Stimulated activated CD4-positive, alpha-beta T cell treated with anti-CD3 and anti-CD28 coated beads, Interleukin-12 subunit alpha, Interleukin-12 subunit beta, amount 100 ng/mL, for 48 hours (primary cell): ENCODE data around the gene NPIPB9.
"Not testable (repeated sequence)": the region's sequence is repeated elsewhere in the genome, so short reads cannot be mapped to it uniquely, and the experiment has no call there.

Source experiments
- DNase-seq, 3 donors: peaks; one replicate each; pipeline ENCODE4 v3.0.0-alpha.2; 2020; ENCODE audit warnings: low read depth in 2 of 3, low spot score in 1 of 3

Gene NPIPB9

DNA sequence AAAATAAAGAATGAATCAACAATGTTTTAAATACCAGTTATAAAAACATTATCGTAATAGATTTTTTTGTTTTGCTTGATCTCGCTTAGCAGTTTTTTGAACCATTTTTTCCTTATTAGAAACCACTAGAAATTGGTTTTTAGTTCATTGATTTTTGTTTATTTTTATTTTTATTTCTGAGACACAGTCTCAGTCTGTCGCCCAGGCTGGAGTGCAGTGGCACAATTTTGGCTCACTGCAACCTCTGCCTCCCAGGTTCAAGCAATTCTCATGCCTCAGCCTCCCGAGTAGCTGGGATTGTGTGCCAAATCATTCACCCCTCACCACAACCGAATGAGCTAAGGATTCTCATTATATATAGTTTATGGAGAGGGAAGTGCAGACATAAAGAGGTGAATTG, at the start of gene NPIPB9:
Gene NPIPB9 (plus strand): TSS at position 301 of the 400 bp plus-strand sequence.
- not testable (repeated sequence) for DNase-seq

DNA sequence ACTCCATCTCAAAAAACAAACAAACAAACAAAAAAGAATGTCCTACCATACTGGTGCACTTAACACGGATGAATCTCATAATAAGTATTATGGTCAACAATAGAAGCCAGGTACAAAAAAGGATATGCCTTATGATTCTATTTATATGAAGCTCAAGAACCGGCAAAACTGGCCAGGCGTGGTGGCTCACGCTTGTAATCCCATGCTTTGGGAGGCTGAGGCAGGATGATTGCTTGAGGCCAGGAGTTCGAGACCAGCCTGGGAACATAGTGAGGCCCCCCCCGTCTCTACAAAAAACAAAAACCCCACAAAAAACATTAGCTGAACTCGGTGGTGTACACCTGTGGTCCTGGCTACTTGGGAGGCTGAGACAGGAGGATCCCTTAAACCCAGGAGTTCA, 47.3 kb upstream of the NPIPB9 start:
- DNase-seq: not testable (repeated sequence)

DNA sequence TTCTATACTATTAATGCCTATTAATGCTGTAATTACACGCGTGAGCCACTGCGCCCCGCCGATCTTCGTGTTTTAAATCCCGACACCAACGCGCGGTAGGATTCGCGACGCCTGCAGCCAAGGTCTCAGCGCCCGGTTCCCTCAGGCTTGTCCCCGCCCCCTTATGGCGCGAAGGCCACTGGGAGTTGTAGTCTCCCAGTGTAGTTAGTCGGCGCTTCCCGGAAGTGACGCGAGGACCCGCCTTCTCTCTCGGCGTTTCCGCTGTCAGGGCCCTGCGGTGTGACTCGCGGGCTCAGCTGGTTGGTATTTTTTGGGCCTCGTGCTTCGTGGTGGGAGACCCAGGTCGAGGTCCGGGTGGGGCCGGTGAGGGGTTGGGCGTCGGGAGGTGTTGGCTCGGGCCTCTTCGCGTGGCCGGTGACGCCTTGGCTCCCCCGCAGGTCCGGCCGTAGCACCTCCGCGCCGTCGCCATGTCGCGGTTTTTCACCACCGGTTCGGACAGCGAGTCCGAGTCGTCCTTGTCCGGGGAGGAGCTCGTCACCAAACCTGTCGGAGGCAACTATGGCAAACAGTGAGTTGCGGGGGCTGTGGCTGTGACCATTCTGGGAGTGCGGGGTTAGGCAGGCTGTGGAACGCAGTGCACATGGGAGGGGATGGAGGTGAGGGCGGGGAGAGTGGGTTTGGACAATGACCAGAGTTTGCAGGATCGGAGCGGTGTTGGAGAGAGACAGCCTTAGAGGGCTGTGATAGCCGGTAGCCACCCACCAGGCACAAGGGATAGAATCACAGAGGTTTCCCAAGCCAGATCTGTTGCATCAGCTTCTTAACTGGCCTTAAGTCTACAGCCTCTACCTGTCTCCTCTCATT, 40.1 kb upstream of the NPIPB9 start, which contains the start of gene EIF3C:
Gene EIF3C (plus strand): TSS at position 245 of the 864 bp plus-strand sequence. CDS start 223 bp downstream, at position 468.
- DNase-seq: not testable (repeated sequence)

DNA sequence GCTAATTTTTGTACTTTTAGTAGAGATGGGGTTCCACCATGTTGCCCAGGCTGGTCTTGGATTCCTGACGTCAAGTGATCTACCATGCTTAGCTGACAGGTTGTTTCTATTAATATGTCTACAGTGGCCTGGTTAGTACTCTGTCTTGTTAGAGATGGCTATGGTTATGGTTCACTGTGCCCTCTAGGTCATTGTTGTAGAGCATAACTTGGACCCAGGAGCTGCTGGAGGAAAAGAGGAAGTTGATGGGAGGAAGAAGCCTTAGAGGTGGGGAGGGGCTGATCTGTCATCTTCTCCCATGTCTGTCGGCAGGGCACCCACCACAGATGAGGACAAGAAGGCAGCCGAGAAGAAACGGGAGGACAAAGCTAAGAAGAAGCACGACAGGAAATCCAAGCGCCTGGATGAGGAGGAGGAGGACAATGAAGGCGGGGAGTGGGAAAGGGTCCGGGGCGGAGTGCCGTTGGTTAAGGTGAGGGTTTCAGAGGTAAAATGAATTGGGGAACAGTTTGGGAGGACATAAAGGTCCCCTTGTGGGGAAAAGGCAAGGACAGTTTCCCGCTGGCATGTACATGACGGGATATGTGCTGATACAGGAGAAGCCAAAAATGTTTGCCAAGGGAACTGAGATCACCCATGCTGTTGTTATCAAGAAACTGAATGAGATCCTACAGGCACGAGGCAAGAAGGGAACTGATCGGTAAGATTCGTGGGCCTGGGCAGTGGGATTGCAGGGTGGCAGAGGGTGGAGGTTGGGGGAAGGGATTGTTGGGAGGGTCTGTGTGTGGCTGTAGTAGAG, 28.5 kb upstream of the NPIPB9 start:
- not testable (repeated sequence) for DNase-seq

DNA sequence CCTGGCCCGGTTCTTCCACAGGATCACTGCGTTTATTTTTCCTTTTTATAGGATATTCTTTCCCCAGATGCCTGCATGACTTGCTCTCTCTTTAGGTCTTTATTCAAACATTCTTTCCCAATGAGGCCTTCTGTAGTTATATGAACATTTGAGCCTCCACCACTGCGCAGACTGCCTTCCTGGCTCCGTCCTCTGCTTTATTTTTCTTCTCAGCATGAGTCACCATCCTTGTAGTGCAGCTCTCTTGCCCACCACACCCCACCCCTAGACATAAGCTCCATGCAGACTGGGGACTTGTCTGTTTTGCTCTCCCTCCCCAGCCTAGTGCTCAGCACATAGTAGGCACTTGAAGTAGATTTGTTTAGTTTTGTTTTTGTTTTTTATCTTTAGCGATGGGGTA, 20.3 kb upstream of the NPIPB9 start:
- DNase-seq: not testable (repeated sequence)

DNA sequence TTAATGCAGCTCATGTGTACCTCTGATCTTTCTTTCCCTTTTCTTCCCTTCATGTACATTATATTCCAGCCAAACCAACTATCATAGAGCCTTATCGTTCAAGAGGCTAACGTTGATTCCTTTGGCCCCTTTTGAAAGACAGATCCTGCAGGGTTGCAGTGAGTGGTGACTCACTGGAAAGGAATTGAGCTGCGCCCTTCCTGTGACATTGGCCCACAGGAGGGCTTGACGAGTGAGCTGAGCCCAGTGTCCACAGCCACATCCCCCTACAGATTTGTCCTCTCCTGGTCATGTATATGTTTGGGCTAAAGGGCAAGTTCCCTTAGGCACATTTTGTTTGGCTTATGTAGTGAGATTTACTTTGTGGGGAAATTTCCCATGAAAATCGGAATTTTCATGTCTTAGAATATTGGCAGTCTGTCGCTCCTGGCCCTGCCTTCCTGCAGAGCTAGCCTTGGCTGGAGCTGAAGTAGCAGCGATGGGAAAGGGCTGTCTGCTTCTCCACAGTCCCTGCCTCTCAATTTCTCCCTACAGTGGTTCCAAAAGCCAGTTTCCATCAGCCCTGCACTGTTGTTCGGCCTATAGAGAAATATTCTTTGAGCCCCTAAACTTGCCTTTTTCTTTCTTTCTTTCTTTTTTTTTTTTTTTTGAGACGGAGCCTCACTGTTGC, 19.0 kb upstream of the NPIPB9 start:
- not testable (repeated sequence) for DNase-seq

DNA sequence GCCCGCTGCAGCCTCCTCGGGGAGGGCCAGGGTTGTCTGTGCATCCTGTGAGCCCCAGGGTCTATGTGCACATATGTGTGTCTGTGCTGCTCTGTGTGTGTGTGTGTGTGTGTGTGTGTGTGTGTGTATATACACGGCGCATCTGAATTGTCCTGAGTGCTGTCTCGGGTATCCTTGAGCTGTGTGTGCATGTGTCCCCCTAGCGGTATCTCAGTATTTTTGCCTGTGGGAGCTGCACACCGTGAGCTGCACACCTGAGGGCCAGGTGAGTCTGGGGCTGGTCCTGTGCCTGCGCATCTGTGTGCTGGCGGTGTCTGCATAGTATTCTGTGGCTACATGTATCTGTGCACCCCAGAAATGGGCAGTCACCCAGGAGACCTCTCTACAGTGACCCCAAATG, 11.8 kb upstream of the NPIPB9 start:
- DNase-seq: not testable (repeated sequence)

DNA sequence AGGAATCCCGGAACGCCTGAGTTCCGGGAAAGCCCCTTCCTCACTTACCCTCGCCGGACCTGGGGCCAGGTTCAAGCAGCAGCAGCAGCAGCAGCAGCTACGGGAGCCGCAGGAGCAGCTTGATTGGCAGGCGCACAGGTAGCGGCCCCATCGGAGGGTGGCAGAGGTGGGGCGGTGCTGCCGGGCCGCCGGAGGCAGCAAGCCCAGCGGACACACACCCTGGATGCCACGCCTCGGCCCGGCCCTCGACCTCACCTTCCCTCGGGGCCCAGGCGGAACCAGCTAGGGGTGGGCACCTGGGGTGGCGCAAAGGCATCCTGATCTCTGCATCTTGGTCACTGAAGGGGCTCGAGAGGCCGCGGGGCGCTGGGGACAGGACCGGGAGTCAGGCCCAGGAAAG, 11.0 kb upstream of the NPIPB9 start:
- not testable (repeated sequence) for DNase-seq

DNA sequence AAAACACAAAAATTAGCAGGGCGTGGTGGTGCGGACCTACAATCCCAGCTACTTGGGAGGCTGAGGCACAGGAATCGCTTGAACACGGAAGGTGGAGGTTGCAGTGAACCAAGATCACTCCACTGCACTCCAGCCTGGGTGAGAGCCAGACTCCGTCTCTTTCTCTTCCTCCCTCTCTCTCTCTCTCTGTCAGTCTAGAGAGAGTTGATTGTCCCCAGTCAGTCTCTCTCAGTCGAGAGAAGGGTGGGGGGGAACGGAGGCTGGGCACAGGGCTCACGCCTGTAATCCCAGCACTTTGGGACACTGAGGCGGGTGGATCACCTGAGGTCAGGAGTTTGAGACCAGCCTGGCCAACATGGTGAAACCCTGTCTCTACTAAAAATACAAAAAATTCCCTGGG, 10.3 kb upstream of the NPIPB9 start:
- not testable (repeated sequence) for DNase-seq

DNA sequence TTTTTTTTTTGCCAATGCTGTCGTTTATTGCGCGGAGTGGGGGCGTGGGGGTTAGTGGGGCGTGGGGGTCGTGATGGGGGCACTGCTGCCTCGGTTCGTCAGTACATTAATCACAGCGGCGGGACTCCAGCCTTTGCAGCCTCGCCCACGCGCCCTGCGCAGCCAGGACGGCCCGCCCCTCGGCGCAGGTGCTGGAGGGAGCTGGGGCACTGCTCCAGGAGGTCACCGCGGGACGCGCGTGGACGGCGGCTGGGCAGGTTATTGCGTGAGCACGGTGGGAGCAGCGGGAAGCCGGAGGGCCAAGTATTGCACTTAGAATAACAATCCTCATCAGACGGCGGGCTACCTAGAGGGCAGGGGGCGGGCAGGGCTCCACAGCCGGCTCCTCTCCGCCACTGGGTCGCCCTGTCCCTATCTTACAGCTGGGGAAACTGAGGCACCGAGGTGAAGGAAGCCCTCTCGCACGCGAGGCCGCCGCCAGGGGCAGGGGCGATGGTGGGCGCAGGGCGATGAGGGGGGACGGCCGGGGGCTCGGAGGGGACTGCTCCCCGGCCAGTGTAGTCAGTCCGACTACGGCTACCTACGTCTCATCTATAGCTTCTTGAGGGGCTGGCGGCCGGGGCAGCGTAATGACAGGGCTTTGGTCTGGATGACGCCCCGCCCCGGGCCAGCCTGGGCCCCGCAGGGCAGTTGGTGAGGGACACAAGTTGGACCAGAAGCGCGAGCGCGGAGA, 4.8 kb upstream of the NPIPB9 start:
- not testable (repeated sequence) for DNase-seq

DNA sequence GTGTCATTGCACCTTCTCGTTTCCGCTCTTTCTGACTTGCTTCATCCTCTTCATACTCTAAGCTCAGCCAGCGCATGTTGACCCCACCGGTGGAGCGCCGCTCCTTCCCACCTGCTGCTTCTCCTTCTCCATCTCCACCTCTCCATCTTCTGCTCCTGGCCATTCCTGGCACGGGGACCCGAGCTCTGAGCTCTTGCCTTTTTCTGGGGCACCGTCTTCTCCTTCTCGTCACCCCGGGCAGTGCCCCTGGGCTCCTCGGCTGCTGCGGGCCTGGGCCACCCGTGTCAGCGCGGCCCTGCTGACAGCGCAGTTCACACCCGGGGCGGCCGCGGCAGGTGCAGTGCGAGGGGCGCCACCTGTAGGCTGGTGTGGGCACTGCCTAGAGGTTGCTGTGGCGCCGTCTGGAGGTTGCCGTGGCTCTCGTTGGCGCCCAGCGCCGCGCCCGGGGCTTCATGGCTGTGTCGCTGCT, 1.6 kb upstream of the NPIPB9 start:
- DNase-seq: peak in 2 of 3 donors; percentile 3 to 23

DNA sequence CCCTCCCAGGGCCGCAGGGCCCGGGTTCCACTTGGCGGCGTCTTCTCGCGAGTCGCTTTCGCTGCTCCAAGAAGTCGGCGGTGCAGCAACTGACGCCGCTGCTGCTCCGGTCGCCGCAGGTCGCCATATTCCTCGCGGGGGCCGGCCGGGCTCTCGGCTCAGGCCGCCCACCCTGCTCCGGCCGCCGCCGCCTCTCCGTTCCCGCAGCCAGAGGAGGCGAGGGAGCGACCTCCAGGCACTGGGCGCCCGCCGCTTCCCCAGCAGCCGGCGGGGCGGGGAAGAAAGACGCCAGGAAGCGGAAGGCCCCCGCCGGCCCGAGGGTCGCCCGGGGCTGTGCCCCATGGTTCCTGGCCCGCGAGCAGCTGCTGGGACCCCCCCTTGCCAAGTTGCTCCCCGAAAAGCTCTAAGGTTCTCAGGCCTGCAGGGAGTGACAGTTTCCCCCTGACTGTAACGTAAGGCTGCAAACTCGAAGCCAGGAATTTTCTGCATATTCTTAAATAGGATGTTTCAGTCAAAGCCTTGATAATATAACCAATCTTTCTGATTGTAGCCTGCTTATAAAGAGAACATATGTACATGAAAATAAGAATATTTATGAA, 1.0 kb upstream of the NPIPB9 start:
- DNase-seq: not testable (repeated sequence)

DNA sequence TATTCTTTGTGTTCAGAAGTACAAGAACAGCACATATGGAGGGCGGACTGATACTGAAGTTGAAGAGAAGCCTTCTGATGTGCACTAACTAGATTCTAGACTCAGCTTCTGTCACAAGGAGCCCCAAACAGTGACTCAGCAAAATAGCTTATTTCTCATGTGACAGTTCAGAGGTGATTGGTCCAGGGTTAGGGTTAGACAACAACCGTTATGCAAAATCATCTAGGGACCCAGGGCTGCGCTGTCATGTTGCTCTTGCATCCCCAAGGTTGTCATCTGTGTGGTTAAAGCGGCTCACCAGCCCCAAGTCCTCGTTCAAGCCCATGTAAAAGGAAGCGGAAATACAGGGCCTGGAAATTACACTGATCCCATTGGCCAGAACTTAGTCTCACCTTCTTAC, 30.1 kb downstream of the NPIPB9 start:
- DNase-seq: not testable (repeated sequence)

DNA sequence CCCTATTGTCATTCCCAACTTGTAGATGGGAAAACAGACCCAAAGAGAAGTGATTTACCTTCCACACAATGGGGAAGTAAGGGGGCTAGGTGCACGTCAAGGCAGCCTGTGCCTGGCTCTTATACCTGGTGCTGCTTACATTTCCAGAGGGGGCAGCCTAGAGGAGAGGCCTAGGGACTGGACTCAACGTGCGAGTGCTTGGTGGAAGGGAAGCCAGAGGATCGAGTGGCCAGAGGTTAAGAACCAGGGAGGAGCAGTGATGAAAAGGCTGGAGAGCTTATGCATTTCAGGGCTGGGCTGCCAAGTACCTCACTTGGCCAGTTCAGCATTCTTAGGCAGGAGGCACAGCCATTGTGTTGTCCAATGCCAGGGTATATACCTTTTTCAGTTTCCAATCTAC, 30.8 kb downstream of the NPIPB9 start:
- DNase-seq: not testable (repeated sequence)

DNA sequence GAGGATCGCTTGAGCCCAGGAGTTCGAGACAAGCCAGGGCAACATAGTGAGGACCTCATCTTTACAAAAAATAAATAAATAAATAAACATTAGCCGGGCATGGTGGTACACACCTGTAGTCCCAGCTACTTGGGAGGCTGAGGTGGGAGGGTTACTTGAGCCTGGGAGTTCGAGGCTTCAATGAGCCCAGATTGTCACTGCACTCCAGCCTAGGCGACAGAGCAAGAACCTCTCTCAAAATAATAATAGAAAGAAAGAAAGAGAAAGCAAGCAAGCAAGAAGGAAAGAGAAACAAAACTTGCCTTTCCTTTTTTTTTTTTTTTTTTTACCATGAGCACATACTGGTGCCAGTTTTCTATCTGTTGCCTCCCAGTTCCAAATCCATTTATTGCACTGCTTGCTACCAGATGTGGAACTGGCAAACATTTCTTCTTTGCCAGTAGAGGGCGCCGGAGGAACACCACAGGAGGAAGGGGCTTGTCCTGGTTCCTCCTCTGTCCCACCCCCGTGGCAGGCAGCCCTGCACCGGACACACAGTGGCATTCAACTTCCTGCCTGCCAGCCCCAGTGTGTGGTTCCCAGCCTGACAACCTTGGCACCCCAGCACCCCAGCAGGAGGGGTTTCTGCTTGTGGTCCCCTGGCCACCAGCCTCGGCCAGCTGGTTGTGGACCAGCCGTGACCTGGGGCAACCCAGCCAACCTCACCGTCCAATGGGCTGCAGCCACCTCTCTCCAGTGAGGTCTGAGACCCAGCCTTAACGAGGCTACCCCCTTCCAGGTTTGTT, 50.8 kb downstream of the NPIPB9 start:
- DNase-seq: peak; percentile 38 to 76 (median 70)

DNA sequence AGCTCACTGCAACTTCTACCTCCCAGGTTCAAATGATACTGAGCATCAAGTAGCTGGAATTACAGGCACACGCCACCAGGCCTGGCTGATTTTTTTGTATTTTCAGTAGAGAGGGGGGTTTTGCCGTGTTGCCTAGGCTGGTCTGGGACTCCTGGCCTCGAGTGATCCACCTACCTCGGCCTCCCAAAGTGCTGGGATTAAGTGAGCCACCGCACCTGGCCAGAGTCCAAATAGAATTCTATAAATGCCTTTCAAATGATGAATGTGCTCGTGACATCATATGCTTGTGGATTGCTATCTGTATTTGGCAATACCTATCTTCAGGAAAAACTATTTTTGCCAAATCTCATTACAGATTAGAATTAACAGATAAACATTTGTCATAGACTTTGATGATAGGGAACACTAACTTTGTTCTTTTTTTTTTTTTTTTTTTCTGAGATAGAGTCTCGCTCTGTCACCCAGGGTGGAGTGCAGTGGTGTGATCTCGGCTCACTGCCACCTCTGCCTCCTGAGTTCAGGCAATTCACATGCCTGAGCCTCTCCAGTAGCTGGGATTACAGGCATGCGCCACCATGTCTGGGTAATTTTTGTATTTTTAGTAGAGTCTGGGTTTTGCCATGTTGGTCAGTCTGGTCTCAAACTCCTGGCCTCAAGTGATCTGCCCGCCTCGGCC, 56.0 kb downstream of the NPIPB9 start:
- not testable (repeated sequence) for DNase-seq

DNA sequence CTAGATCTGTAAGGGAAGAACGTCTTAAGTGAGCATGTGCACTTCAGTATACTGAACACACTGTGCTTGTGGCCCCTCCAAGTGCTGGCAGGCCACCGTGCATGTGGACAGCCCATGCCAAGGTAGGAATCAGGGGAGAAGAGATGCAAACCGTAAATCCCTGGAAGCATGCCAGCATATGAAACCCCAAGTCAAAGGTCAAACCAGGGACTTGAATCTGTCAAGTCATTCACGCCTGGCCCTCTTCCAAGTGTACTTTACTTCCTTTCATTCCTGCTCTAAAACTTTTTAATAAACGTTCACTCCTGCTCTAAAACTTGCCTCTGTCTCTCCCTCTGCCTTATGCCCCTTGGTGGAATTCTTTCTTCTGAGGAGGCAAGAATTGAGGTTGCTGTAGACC, 68.4 kb downstream of the NPIPB9 start:
- no peak for DNase-seq

DNA sequence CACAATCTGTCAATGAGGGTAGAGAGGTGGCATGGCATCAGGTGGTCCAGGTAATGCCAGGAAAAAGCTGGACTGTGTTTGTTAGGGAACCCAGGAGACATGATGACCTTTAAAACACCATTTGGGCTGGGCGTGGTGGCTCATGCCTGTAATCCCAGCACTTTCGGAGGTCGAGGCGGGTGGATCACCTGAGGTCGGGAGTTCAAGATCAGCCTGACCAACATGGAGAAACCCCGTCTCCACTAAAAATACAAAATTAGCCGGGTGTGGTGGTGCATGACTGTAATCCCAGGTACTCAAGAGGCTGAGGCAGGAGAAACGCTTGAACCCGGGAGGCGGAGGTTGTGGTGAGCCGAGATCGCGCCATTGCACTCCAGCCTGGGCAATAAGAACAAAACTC, 69.0 kb downstream of the NPIPB9 start:
- DNase-seq: not testable (repeated sequence)
